SW480 (cell line): ENCODE data around the gene PGS1.

Experiments used
- DNase-seq: peaks from one replicate; pipeline ENCODE4 v3.0.0-alpha.2; 2016; ENCODE audit warnings: low spot score

Gene PGS1

GRCh38 chr17:78427140-78427539, 48.7 kb downstream of the PGS1 start:
- DNase-seq: no peak

GRCh38 chr17:78428025-78428575, 49.7 kb downstream of the PGS1 start:
- DNase-seq: no peak

GRCh38 chr17:78428836-78429617, 50.6 kb downstream of the PGS1 start:
- DNase-seq: no peak

GRCh38 chr17:78429618-78429995, 51.2 kb downstream of the PGS1 start:
- no peak for DNase-seq

- no peak for DNase-seq
These were observed 52.6 kb downstream of the PGS1 start for GRCh38 chr17:78430892-78431691.

GRCh38 chr17:78431692-78431958, 53.2 kb downstream of the PGS1 start:
- DNase-seq: no peak

GRCh38 chr17:78432226-78433012, 54.0 kb downstream of the PGS1 start:
- DNase-seq: no peak

- DNase-seq: no peak
These were observed 54.7 kb downstream of the PGS1 start for GRCh38 chr17:78433013-78433727.

GRCh38 chr17:78433780-78434335, 55.4 kb downstream of the PGS1 start:
- DNase-seq: no peak

GRCh38 chr17:78434455-78435329, 56.2 kb downstream of the PGS1 start:
- no peak for DNase-seq

- DNase-seq: no peak
These were observed 57.0 kb downstream of the PGS1 start for GRCh38 chr17:78435330-78436005.

- no peak for DNase-seq
These were observed 59.2 kb downstream of the PGS1 start for GRCh38 chr17:78437508-78438169.

- no peak for DNase-seq
These were observed 59.8 kb downstream of the PGS1 start for GRCh38 chr17:78438271-78438691.

GRCh38 chr17:78438694-78439325, 60.4 kb downstream of the PGS1 start:
- no peak for DNase-seq

GRCh38 chr17:78441271-78441971, 63.0 kb downstream of the PGS1 start:
- no peak for DNase-seq

- DNase-seq: no peak
These were observed 64.3 kb downstream of the PGS1 start for GRCh38 chr17:78442648-78443218.

- no peak for DNase-seq
These were observed 65.9 kb downstream of the PGS1 start for GRCh38 chr17:78444392-78444791.

- no peak for DNase-seq
These were observed 68.4 kb downstream of the PGS1 start for GRCh38 chr17:78446833-78447232.
